Tibial nerve (tissue), 4 donors: ENCODE results near the gene GTSE1.

Source experiments
- CTCF ChIP-seq, 5 experiments: fragments of 200-600 bp in 3 of 5; fragments of 450-650 bp in 2 of 5; sonication (generic) in 3 of 5; IDR thresholded peaks; one replicate each; pipeline ENCODE4 v1.5.1; 2016 to 2019; ENCODE audit warnings: antibody characterized with exemption in 5 of 5, mild to moderate bottlenecking in 3 of 5, moderate library complexity in 2 of 5
- EP300 ChIP-seq, 2 donors: sonication (generic); formaldehyde crosslinking; IDR thresholded peaks; one replicate each; pipeline ENCODE4 v1.6.1; 2017; ENCODE audit warnings: antibody characterized with exemption in 2 of 2, mild to moderate bottlenecking in 1 of 2
- POLR2A ChIP-seq, 2 donors: fragments of 450-650 bp; IDR thresholded peaks; one replicate each; pipeline ENCODE4 v1.6.1; 2017; ENCODE audit warnings: antibody characterized with exemption in 2 of 2, mild to moderate bottlenecking in 2 of 2, moderate library complexity in 2 of 2

- TF ChIP-seq CTCF (IDR thresholded peaks at IDR 0.05): no peak
- no peak for TF ChIP-seq EP300 (IDR thresholded peaks at IDR 0.05)
- no peak for TF ChIP-seq POLR2A (IDR thresholded peaks at IDR 0.05)
These were observed 11.8 kb downstream of the GTSE1 start for GRCh38 chr22:46308283-46308988.
